CD14-positive monocyte (primary cell): Measurements from ENCODE around the gene ACVR1. TPM values are rescaled to one million over a fixed set of nuclear protein-coding genes. Genes with fewer than 3 reads are reported as not detected.

Experiments used
- DNase-seq, 3 donors: peaks; one replicate each; pipeline ENCODE4 v3.0.0-alpha.2; 2011 to 2022
- H2AFZ ChIP-seq: 2 replicates; pipeline ENCODE4 v1.6.0; 2012; ENCODE audit warnings: mild to moderate bottlenecking, low read depth, low read length, inconsistent platforms; ENCODE audit not compliant: insufficient read depth, poor library complexity, severe bottlenecking
- H3K27ac ChIP-seq, 2 donors: 1 replicate in 1 of 2; 2 replicates in 1 of 2; pipeline ENCODE4 v1.5.1; 2012 to 2013; ENCODE audit warnings: low read length in 2 of 2, control low read depth in 1 of 2, inconsistent platforms in 1 of 2, low read depth in 1 of 2, mild to moderate bottlenecking in 1 of 2
- H3K27me3 ChIP-seq, 2 donors: one replicate each; pipeline versions ENCODE4 v1.6.0 to v1.6.1; 2011 to 2013; ENCODE audit warnings: low read length in 2 of 2; ENCODE audit not compliant: control insufficient read depth in 2 of 2, insufficient read depth in 2 of 2
- H3K36me3 ChIP-seq, 2 donors: replicated peaks in 1 of 2; 1 replicate in 1 of 2; 2 replicates in 1 of 2; pipeline versions ENCODE4 v1.5.1 to v1.6.1; 2012 to 2013; ENCODE audit warnings: low read length in 2 of 2, control low read depth in 1 of 2, inconsistent platforms in 1 of 2, mild to moderate bottlenecking in 1 of 2; ENCODE audit not compliant: insufficient read depth in 2 of 2, control insufficient read depth in 1 of 2
- H3K4me1 ChIP-seq, 2 donors: 1 replicate in 1 of 2; 2 replicates in 1 of 2; pipeline versions ENCODE4 v1.5.1 to v1.6.1; 2012 to 2013; ENCODE audit warnings: low read length in 2 of 2, control low read depth in 1 of 2, inconsistent platforms in 1 of 2, mild to moderate bottlenecking in 1 of 2, moderate library complexity in 1 of 2; ENCODE audit not compliant: insufficient read depth in 2 of 2, control insufficient read depth in 1 of 2
- H3K4me2 ChIP-seq: replicated peaks from 2 replicates; pipeline ENCODE3; 2012; ENCODE audit warnings: low read length, moderate library complexity, mild to moderate bottlenecking; ENCODE audit not compliant: poor library complexity, severe bottlenecking; ENCODE audit errors: extremely low read depth
- H3K4me3 ChIP-seq, 3 experiments: fragments of 200-600 bp in 1 of 3; sonication (generic) in 1 of 3; replicated peaks in 1 of 3; 1 replicate in 2 of 3; 2 replicates in 1 of 3; pipeline ENCODE4 v1.5.1; 2011 to 2013; ENCODE audit warnings: low read length in 3 of 3, mild to moderate bottlenecking in 3 of 3, control low read depth in 2 of 3, low read depth in 2 of 3, inconsistent platforms in 1 of 3, moderate library complexity in 1 of 3
- H3K79me2 ChIP-seq: 2 replicates; pipeline ENCODE4 v1.6.0; 2012; ENCODE audit warnings: mild to moderate bottlenecking, control low read depth, inconsistent platforms, low read length, moderate library complexity; ENCODE audit not compliant: insufficient read depth
- H3K9ac ChIP-seq: 2 replicates; pipeline ENCODE4 v1.6.0; 2017; ENCODE audit warnings: low read length, mild to moderate bottlenecking; ENCODE audit not compliant: insufficient read depth, poor library complexity, severe bottlenecking
- H3K9me3 ChIP-seq, 2 donors: replicated peaks in 1 of 2; 1 replicate in 1 of 2; 2 replicates in 1 of 2; pipeline versions ENCODE4 v1.5.1 to v1.6.1; 2012 to 2013; ENCODE audit warnings: low read length in 2 of 2, control low read depth in 1 of 2; ENCODE audit not compliant: control insufficient read depth in 1 of 2, insufficient read depth in 1 of 2
- H4K20me1 ChIP-seq: 2 replicates; pipeline ENCODE4 v1.6.0; 2012; ENCODE audit warnings: mild to moderate bottlenecking, low read length, control low read depth, moderate library complexity; ENCODE audit not compliant: insufficient read depth
- H3K27ac Mint-ChIP-seq, 7 donors: one replicate each; pipeline ENCODE4 v1.8.0; 2020; ENCODE audit warnings: mild to moderate bottlenecking in 7 of 7, mixed read lengths in 7 of 7, moderate library complexity in 6 of 7, inconsistent platforms in 2 of 7
- H3K27me3 Mint-ChIP-seq, 3 donors: one replicate each; pipeline ENCODE4 v1.8.0; 2021 to 2022; ENCODE audit warnings: low read depth in 3 of 3, mild to moderate bottlenecking in 3 of 3, mixed read lengths in 3 of 3, moderate library complexity in 3 of 3, inconsistent platforms in 1 of 3
- H3K36me3 Mint-ChIP-seq, 2 donors: one replicate each; pipeline ENCODE4 v1.8.0; 2020; ENCODE audit warnings: mixed read lengths in 2 of 2, inconsistent platforms in 1 of 2, mild to moderate bottlenecking in 1 of 2
- H3K4me1 Mint-ChIP-seq: one replicate; pipeline ENCODE4 v1.8.0; 2020; ENCODE audit warnings: mild to moderate bottlenecking, mixed read lengths
- H3K4me3 Mint-ChIP-seq, 2 donors: one replicate each; pipeline ENCODE4 v1.8.0; 2020; ENCODE audit warnings: mild to moderate bottlenecking in 2 of 2, mixed read lengths in 2 of 2, moderate library complexity in 1 of 2
- H3K9me3 Mint-ChIP-seq, 7 donors: one replicate each; pipeline ENCODE4 v1.8.0; 2020 to 2022; ENCODE audit warnings: mixed read lengths in 7 of 7, mild to moderate bottlenecking in 6 of 7, moderate library complexity in 6 of 7, inconsistent platforms in 2 of 7
- CTCF ChIP-seq: fragments of 200-600 bp; IDR thresholded peaks from one replicate; pipeline ENCODE4 v1.8.0; 2022; ENCODE audit warnings: antibody characterized with exemption, mild to moderate bottlenecking
- WGBS: methylation state at CpG from one replicate; pipeline ENCODE4 v1.1.5; 2013; ENCODE audit warnings: missing lambda C conversion rate; ENCODE audit not compliant: insufficient coverage; 5-methylcytosine and 5-hydroxymethylcytosine counted together
- intact Hi-C, 2 donors: fragments of 100-400 bp; cut with micrococcal nuclease; formaldehyde crosslinking; loops; one replicate each; pipeline versions ENCODE4 v1.15.0 to v1.15.1; 2023
- polyA plus RNA-seq, 3 donors: library from polyadenylated mRNA; depleted of rRNA in 1 of 3; unstranded in 2 of 3; stranded (reverse) in 1 of 3; fragments of 300-500 nt in 2 of 3; fragments of >200 nt in 1 of 3; fragmentation: Illumina TruSeq in 2 of 3; gene quantifications; 1 replicate in 2 of 3; 2 replicates in 1 of 3; pipeline ENCODE4 v1.2.3, GENCODE V29; 2012 to 2021

Gene ACVR1
- polyA plus RNA-seq, 3 donors, result 2.8 to 13.4 (median 4.9) TPM

- H3K4me1 ChIP-seq, result no peaks in the 10 kb centered on the region
- H3K9me3 ChIP-seq, result no peaks in the 10 kb centered on the region
- no peaks in the 10 kb centered on the region for H3K79me2 ChIP-seq
- intact Hi-C loops, result no loop called here
- H3K36me3 ChIP-seq, result peaks cover 0 to 49% of the 10 kb centered on the region in 2 donors
- Mint-ChIP-seq H3K36me3 (peaks cover 55 to 57% of the 10 kb centered on the region in 2 donors), H3K9me3 (peaks cover 2 to 23% (median 8%) of the 10 kb centered on the region in 7 donors), H3K4me3 (no peak overlapping the region), H3K4me1 (no peaks in the 10 kb centered on the region), H3K27ac (no peak overlapping the region), H3K27me3 (no peaks in the 10 kb centered on the region)
- H2AFZ ChIP-seq, result no peak overlapping the region
- no peak overlapping the region for H3K9ac ChIP-seq
- H3K27me3 ChIP-seq, result no peaks in the 10 kb centered on the region
- H4K20me1 ChIP-seq, result no peaks in the 10 kb centered on the region
- H3K4me2 ChIP-seq, result no peak overlapping the region
- 60% methylated on average over 1 of the region's 3 CpGs for WGBS
- H3K27ac ChIP-seq, result no peak overlapping the region
- no peak for TF ChIP-seq CTCF
- no peak overlapping the region for H3K4me3 ChIP-seq
- no peak for DNase-seq
Measured at GRCh38 chr2:157748371-157749142, 127.6 kb downstream of the ACVR1 start.

- Mint-ChIP-seq H3K27me3 (no peaks in the 10 kb centered on the region), H3K9me3 (peaks cover 2 to 25% (median 4%) of the 10 kb centered on the region in 7 donors), H3K4me3 (no peak overlapping the region), H3K27ac (no peak overlapping the region), H3K4me1 (no peaks in the 10 kb centered on the region), H3K36me3 (peaks cover 54 to 55% of the 10 kb centered on the region in 2 donors)
- Histone ChIP-seq H3K27ac (no peak overlapping the region), H2AFZ (no peak overlapping the region), H3K4me3 (no peak overlapping the region), H3K79me2 (no peaks in the 10 kb centered on the region), H3K27me3 (no peaks in the 10 kb centered on the region), H3K4me2 (no peak overlapping the region), H4K20me1 (no peaks in the 10 kb centered on the region), H3K36me3 (peaks cover 0 to 44% of the 10 kb centered on the region in 2 donors), H3K4me1 (no peaks in the 10 kb centered on the region), H3K9ac (no peak overlapping the region), H3K9me3 (no peaks in the 10 kb centered on the region)
- intact Hi-C loops, result no loop called here
- TF ChIP-seq CTCF, result no peak
- no peak for DNase-seq
- WGBS, result 79% methylated on average over 2 of the region's 3 CpGs
Measured at GRCh38 chr2:157747695-157748370, 128.3 kb downstream of the ACVR1 start.
